H1 (cell line): ENCODE measurements around the gene NEK10. TPM values are rescaled to one million over a fixed set of nuclear protein-coding genes. Genes with fewer than 3 reads are reported as not detected.

Experiments
- CTCF ChIA-PET: fragments of 300-600 bp; sonication (Branson Sonifier 250); formaldehyde crosslinking; loops from one replicate; lab custom pipeline; 2021; ENCODE audit not compliant: partially characterized antibody; lab: Charles Lee
- POLR2A ChIA-PET: fragments of 300-600 bp; sonication (Branson Sonifier 250); formaldehyde crosslinking; loops from one replicate; lab custom pipeline; 2021; ENCODE audit warnings: inconsistent platforms; ENCODE audit not compliant: partially characterized antibody; lab: Charles Lee
- DNase-seq, 2 experiments: peaks; one replicate each; pipeline versions ENCODE4 v3.0.0 to v3.0.0-alpha.2; 2010 to 2022; ENCODE audit warnings: low spot score in 2 of 2, low read depth in 1 of 2, mixed read lengths in 1 of 2
- FAIRE-seq: peaks from 2 replicates; lab custom pipeline; 2011; peaks lifted over from hg19 to GRCh38; lab: Jason Lieb, UNC
- H2AFZ ChIP-seq: 2 replicates; pipeline ENCODE4 v1.8.1; 2012; ENCODE audit warnings: low read length, inconsistent platforms
- H2AK5ac ChIP-seq: 2 replicates; pipeline ENCODE4 v1.6.1; 2013; ENCODE audit warnings: low read depth, low read length
- H2BK120ac ChIP-seq: replicated peaks from 2 replicates; pipeline ENCODE3; 2013; ENCODE audit warnings: low read depth, low read length, inconsistent platforms
- H2BK12ac ChIP-seq: 2 replicates; pipeline ENCODE4 v1.6.1; 2013; ENCODE audit warnings: low read depth, low read length
- H2BK15ac ChIP-seq: 2 replicates; pipeline ENCODE4 v1.6.1; 2013; ENCODE audit warnings: low read length
- H2BK20ac ChIP-seq: 2 replicates; pipeline ENCODE4 v1.6.1; 2013; ENCODE audit warnings: low read length
- H2BK5ac ChIP-seq: 2 replicates; pipeline ENCODE4 v1.6.1; 2013; ENCODE audit warnings: low read depth, low read length
- H3K14ac ChIP-seq: 2 replicates; pipeline ENCODE4 v1.6.1; 2013; ENCODE audit warnings: inconsistent platforms; ENCODE audit not compliant: insufficient read length
- H3K18ac ChIP-seq: 2 replicates; pipeline ENCODE4 v1.6.1; 2013; ENCODE audit warnings: low read length; ENCODE audit errors: extremely low read depth
- H3K23ac ChIP-seq: 2 replicates; pipeline ENCODE4 v1.6.1; 2013; ENCODE audit warnings: inconsistent platforms; ENCODE audit not compliant: insufficient read length
- H3K23me2 ChIP-seq: 2 replicates; pipeline ENCODE4 v1.6.1; 2013; ENCODE audit warnings: low read depth, low read length
- H3K27ac ChIP-seq: 2 replicates; pipeline ENCODE4 v1.6.1; 2011; ENCODE audit warnings: low read depth, low read length, inconsistent platforms
- H3K27me3 ChIP-seq, 4 experiments: replicated peaks in 1 of 4; 1 replicate in 1 of 4; 2 replicates in 3 of 4; pipeline versions ENCODE4 v1.6.1 to v1.8.1; 2011 to 2013; ENCODE audit warnings: low read length in 3 of 4, mild to moderate bottlenecking in 3 of 4, inconsistent platforms in 2 of 4, mixed read lengths in 2 of 4, moderate library complexity in 1 of 4; ENCODE audit not compliant: control insufficient read depth in 3 of 4, insufficient read depth in 3 of 4; ENCODE audit errors: extremely low read depth in 1 of 4
- H3K36me3 ChIP-seq, 4 experiments: 2 replicates each; pipeline versions ENCODE4 v1.6.1 to v1.8.1; 2011 to 2013; ENCODE audit warnings: mild to moderate bottlenecking in 4 of 4, low read length in 3 of 4, moderate library complexity in 2 of 4, control low read depth in 1 of 4, inconsistent platforms in 1 of 4; ENCODE audit not compliant: insufficient read depth in 4 of 4, control insufficient read depth in 2 of 4
- H3K4ac ChIP-seq: replicated peaks from 2 replicates; pipeline ENCODE3; 2013; ENCODE audit warnings: low read length, low read depth, mixed read lengths, inconsistent platforms; ENCODE audit not compliant: insufficient read length
- H3K4me1 ChIP-seq, 4 experiments: replicated peaks in 1 of 4; 1 replicate in 1 of 4; 2 replicates in 3 of 4; pipeline versions ENCODE4 v1.6.1 to v1.8.1; 2011 to 2013; ENCODE audit warnings: low read length in 3 of 4, inconsistent platforms in 2 of 4, mixed read lengths in 1 of 4; ENCODE audit not compliant: insufficient read depth in 4 of 4, control insufficient read depth in 3 of 4
- H3K4me2 ChIP-seq, 2 experiments: 2 replicates each; pipeline versions ENCODE4 v1.6.1 to v1.8.1; 2011 to 2013; ENCODE audit warnings: low read depth in 2 of 2, low read length in 2 of 2, control low read depth in 1 of 2, inconsistent platforms in 1 of 2, mild to moderate bottlenecking in 1 of 2; ENCODE audit not compliant: insufficient read depth in 1 of 2
- H3K4me3 ChIP-seq, 4 experiments: fragments of 200-600, 300-600 bp in 1 of 4; sonication (generic), shearing (Covaris generic), sonication (Bioruptor Twin) in 1 of 4; 2 replicates each; pipeline versions ENCODE4 v1.5.1 to v1.8.1; 2011 to 2016; ENCODE audit warnings: low read length in 4 of 4, low read depth in 3 of 4, control low read depth in 2 of 4, inconsistent platforms in 2 of 4, mild to moderate bottlenecking in 2 of 4, mixed read lengths in 1 of 4, moderate library complexity in 1 of 4; ENCODE audit not compliant: insufficient read depth in 2 of 4; ENCODE audit errors: extremely low read depth in 1 of 4
- H3K56ac ChIP-seq: replicated peaks from 2 replicates; pipeline ENCODE3; 2013; ENCODE audit warnings: low read depth, mild to moderate bottlenecking, mixed read lengths, low read length, inconsistent platforms; ENCODE audit not compliant: insufficient read length
- H3K79me1 ChIP-seq: 2 replicates; pipeline ENCODE4 v1.6.1; 2013; ENCODE audit warnings: low read depth, low read length, control low read depth
- H3K79me2 ChIP-seq, 2 experiments: 2 replicates each; pipeline versions ENCODE4 v1.6.1 to v1.8.1; 2012 to 2013; ENCODE audit warnings: low read length in 2 of 2, mild to moderate bottlenecking in 2 of 2, inconsistent platforms in 1 of 2; ENCODE audit not compliant: insufficient read depth in 2 of 2, control insufficient read depth in 1 of 2
- H3K9ac ChIP-seq, 4 experiments: replicated peaks in 1 of 4; 1 replicate in 1 of 4; 2 replicates in 3 of 4; pipeline versions ENCODE4 v1.6.1 to v1.8.1; 2011 to 2013; ENCODE audit warnings: low read depth in 3 of 4, low read length in 3 of 4, control low read depth in 2 of 4, mild to moderate bottlenecking in 2 of 4, moderate library complexity in 2 of 4, inconsistent platforms in 1 of 4; ENCODE audit errors: extremely low read depth in 1 of 4
- H3K9me3 ChIP-seq, 2 experiments: 2 replicates each; pipeline versions ENCODE4 v1.6.1 to v1.8.1; 2012 to 2013; ENCODE audit warnings: mild to moderate bottlenecking in 2 of 2, moderate library complexity in 2 of 2, control low read depth in 1 of 2, inconsistent platforms in 1 of 2, low read depth in 1 of 2, low read length in 1 of 2, mixed read lengths in 1 of 2; ENCODE audit not compliant: insufficient read depth in 2 of 2
- H4K20me1 ChIP-seq, 2 experiments: replicated peaks in 1 of 2; 2 replicates each; pipeline versions ENCODE3 to v1.8.1; 2011 to 2013; ENCODE audit warnings: inconsistent platforms in 2 of 2, low read length in 2 of 2, mild to moderate bottlenecking in 1 of 2; ENCODE audit not compliant: insufficient read depth in 2 of 2, control insufficient read depth in 1 of 2
- H4K5ac ChIP-seq: 2 replicates; pipeline ENCODE4 v1.6.1; 2013; ENCODE audit warnings: low read length, low read depth, mixed read lengths, inconsistent platforms; ENCODE audit not compliant: insufficient read length
- H4K8ac ChIP-seq: 2 replicates; pipeline ENCODE4 v1.8.0; 2013; ENCODE audit warnings: mild to moderate bottlenecking, moderate library complexity, low read length, inconsistent platforms; ENCODE audit not compliant: insufficient read depth; ENCODE audit errors: extremely low read depth
- H4K91ac ChIP-seq: replicated peaks from 2 replicates; pipeline ENCODE3; 2013; ENCODE audit warnings: low read length, mixed read lengths, inconsistent platforms; ENCODE audit not compliant: insufficient read length
- BRCA1 ChIP-seq: IDR thresholded peaks from 2 replicates; pipeline ENCODE4 v1.6.1; 2012; ENCODE audit warnings: low read depth, low read length, improper control_type of control experiment
- CHD1 ChIP-seq: IDR thresholded peaks from 2 replicates; pipeline ENCODE4 v1.6.1; 2012; ENCODE audit warnings: low read depth, low read length, improper control_type of control experiment
- CREB1 ChIP-seq: IDR thresholded peaks from 2 replicates; pipeline ENCODE4 v1.6.1; 2012; ENCODE audit warnings: inconsistent platforms
- EZH2 ChIP-seq: fragments of 200-600 bp; sonication (generic); IDR thresholded peaks from 2 replicates; pipeline ENCODE4 v1.7.1; 2012; ENCODE audit warnings: low read depth, mild to moderate bottlenecking, moderate library complexity, low read length, inconsistent platforms; ENCODE audit not compliant: severe bottlenecking
- GTF2F1 ChIP-seq: IDR thresholded peaks from 2 replicates; pipeline ENCODE4 v1.6.1; 2012; ENCODE audit warnings: low read depth, low read length, improper control_type of control experiment, borderline replicate concordance
- HDAC2 ChIP-seq, 2 experiments: fragments of 300-600 bp in 1 of 2; sonication (generic) in 1 of 2; IDR thresholded peaks; 2 replicates each; pipeline ENCODE4 v1.6.1; 2011 to 2012; ENCODE audit warnings: low read depth in 2 of 2, low read length in 2 of 2, mild to moderate bottlenecking in 2 of 2, moderate library complexity in 2 of 2, borderline replicate concordance in 1 of 2, inconsistent platforms in 1 of 2
- KDM1A ChIP-seq: fragments of 200-600, 300-600 bp; sonication (generic); IDR thresholded peaks from 2 replicates; pipeline ENCODE4 v1.7.1; 2016; ENCODE audit warnings: mild to moderate bottlenecking, low read length, borderline replicate concordance
- KDM5A ChIP-seq: fragments of 200-600 bp; IDR thresholded peaks from 2 replicates; pipeline ENCODE4 v1.7.1; 2012; ENCODE audit warnings: mild to moderate bottlenecking, low read length, inconsistent platforms, mixed read lengths
- NANOG ChIP-seq: IDR thresholded peaks from 2 replicates; pipeline ENCODE4 v1.6.1; 2011; ENCODE audit warnings: low read length, low read depth, mild to moderate bottlenecking, inconsistent platforms; ENCODE audit not compliant: insufficient read depth, poor library complexity, severe bottlenecking
- POLR2AphosphoS5 ChIP-seq: IDR thresholded peaks from 2 replicates; pipeline ENCODE4 v1.6.1; 2011; ENCODE audit warnings: low read depth, low read length
- RBBP5 ChIP-seq: IDR thresholded peaks from 2 replicates; pipeline ENCODE4 v1.7.1; 2012; ENCODE audit warnings: low read depth, mild to moderate bottlenecking, inconsistent platforms, low read length, moderate library complexity, borderline replicate concordance
- SRF ChIP-seq: IDR thresholded peaks from 2 replicates; pipeline ENCODE4 v1.6.1; 2011; ENCODE audit warnings: mild to moderate bottlenecking, low read depth, low read length, moderate library complexity
- SUZ12 ChIP-seq: fragments of 200-600 bp; sonication (generic); IDR thresholded peaks from 2 replicates; pipeline ENCODE4 v1.6.1; 2012; ENCODE audit warnings: mild to moderate bottlenecking, inconsistent platforms, low read length, moderate library complexity, mixed read lengths
- TAF1 ChIP-seq: IDR thresholded peaks from 2 replicates; pipeline ENCODE4 v1.6.1; 2011; ENCODE audit warnings: mild to moderate bottlenecking, low read depth, low read length
- TBP ChIP-seq: IDR thresholded peaks from 2 replicates; pipeline ENCODE4 v1.6.1; 2011; ENCODE audit warnings: low read depth, low read length, improper control_type of control experiment
- ZNF274 ChIP-seq: IDR thresholded peaks from 2 replicates; pipeline ENCODE4 v1.7.0; 2012; ENCODE audit warnings: low read length, borderline replicate concordance; ENCODE audit errors: extremely low read depth
- WGBS, 2 experiments: shearing (Covaris generic) in 1 of 2; methylation state at CpG; one replicate each; pipeline versions ENCODE4 v1.1.6 to v1.1.7; 2013 to 2015; ENCODE audit warnings: low lambda C conversion rate in 2 of 2, mixed read lengths in 2 of 2, inconsistent platforms in 1 of 2, low coverage in 1 of 2, missing lambda C conversion rate in 1 of 2; ENCODE audit not compliant: insufficient replicate concordance in 2 of 2, insufficient coverage in 1 of 2, insufficient read length in 1 of 2; ENCODE audit errors: extremely low coverage in 1 of 2, missing lambda C conversion rate in 1 of 2; 5-methylcytosine and 5-hydroxymethylcytosine counted together
- polyA plus RNA-seq, 7 experiments: library from polyadenylated mRNA; depleted of rRNA in 3 of 7; stranded (reverse) in 5 of 7; unstranded in 2 of 7; fragments of >200 nt in 5 of 7; fragments of 200-250 nt in 2 of 7; gene quantifications; 1 replicate in 5 of 7; 2 replicates in 1 of 7; 4 replicates in 1 of 7; pipeline versions ENCODE4 v1.2.1 to v1.2.3, GENCODE V29; 2011 to 2013; ENCODE audit warnings: missing spikeins in 2 of 7, mixed read lengths in 2 of 7
- total RNA-seq: library from RNA; stranded (reverse); fragmentation: NEBNext Ultra II Directional; extraction: Animal tissue kit (Norgen Biotek cat#: 25700); gene quantifications from 2 replicates; pipeline ENCODE4 v1.2.1, GENCODE V29; 2021

NEK10 gene
- total and polyA plus RNA-seq, 2 of the 8 experiments (the other 6 are each of a cell fraction or from before 2014, with no cell fraction given) = 0.18 to 0.50 TPM

DNA sequence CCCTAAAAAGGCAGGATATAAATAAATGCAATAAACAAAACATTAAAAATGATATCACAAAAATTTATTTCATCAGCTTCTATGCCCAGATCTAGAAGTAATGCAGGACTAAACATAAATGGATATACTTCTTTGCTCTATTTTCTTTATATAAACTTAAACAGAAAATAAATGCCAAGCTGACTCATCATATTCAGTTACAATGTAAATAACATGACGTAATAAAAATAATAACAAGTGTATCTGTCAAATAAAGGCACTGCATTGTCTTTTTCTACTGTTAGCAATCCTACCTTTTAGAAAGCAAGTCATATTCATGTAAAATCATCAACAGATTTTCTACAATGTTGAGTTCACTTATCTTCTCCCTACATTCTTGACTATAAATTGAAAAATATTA lies 61.6 kb downstream of the NEK10 start:
- H2AFZ ChIP-seq = no peak overlapping the region
- no peak overlapping the region for H3K9ac ChIP-seq
- H3K36me3 ChIP-seq = no peaks in the 10 kb centered on the region
- H2BK120ac ChIP-seq = no peak overlapping the region
- H3K23ac ChIP-seq = no peak overlapping the region
- H3K27me3 ChIP-seq = no peaks in the 10 kb centered on the region
- no peak overlapping the region for H3K18ac ChIP-seq
- no peak overlapping the region for H2BK5ac ChIP-seq
- no peaks in the 10 kb centered on the region for H3K9me3 ChIP-seq
- H4K91ac ChIP-seq = no peak overlapping the region
- H2AK5ac ChIP-seq = no peak overlapping the region
- ChIA-PET CTCF (no interaction called here), POLR2A (no interaction called here)
- no peak overlapping the region for H2BK20ac ChIP-seq
- no peak overlapping the region for H2BK12ac ChIP-seq
- FAIRE-seq = no peak
- H3K56ac ChIP-seq = no peak overlapping the region
- H3K4ac ChIP-seq = no peak overlapping the region
- H3K4me2 ChIP-seq = no peak overlapping the region
- 83% methylated on average over 1 of the region's 1 CpG; no CpG with 5 or more reads in 1 of the 2 experiments for WGBS, 2 experiments
- H3K4me3 ChIP-seq = no peak overlapping the region
- H4K5ac ChIP-seq = no peak overlapping the region
- no peaks in the 10 kb centered on the region for H3K4me1 ChIP-seq
- H3K14ac ChIP-seq = no peak overlapping the region
- H3K79me1 ChIP-seq = no peaks in the 10 kb centered on the region
- H3K23me2 ChIP-seq = no peaks in the 10 kb centered on the region
- no peak overlapping the region for H4K8ac ChIP-seq
- DNase-seq = no peak
- no peak overlapping the region for H3K27ac ChIP-seq
- no peaks in the 10 kb centered on the region for H4K20me1 ChIP-seq
- no peaks in the 10 kb centered on the region for H3K79me2 ChIP-seq
- no peak overlapping the region for H2BK15ac ChIP-seq
- TF ChIP-seq CHD1 = no peak
- no peak for TF ChIP-seq POLR2AphosphoS5
- no peak for TF ChIP-seq NANOG
- no peak for TF ChIP-seq TAF1
- no peak for TF ChIP-seq ZNF274
- TF ChIP-seq KDM1A = no peak
- no peak for TF ChIP-seq RBBP5
- no peak for TF ChIP-seq SRF
- TF ChIP-seq BRCA1 = no peak
- TF ChIP-seq KDM5A = no peak
- TF ChIP-seq HDAC2 (IDR thresholded peaks at IDR 0.05; ENCODE audit: borderline replicate concordance in 1 of 2, low read depth in 2 of 2, low read length in 2 of 2) = no peak
- TF ChIP-seq EZH2 = no peak
- TF ChIP-seq CREB1 = no peak
- no peak for TF ChIP-seq SUZ12
- no peak for TF ChIP-seq TBP
- TF ChIP-seq GTF2F1 = no peak
